GM12874 (cell line): ENCODE results near the gene TBC1D2.

Experiments
- TF ChIP-seq, protein P1 (sequence below): IDR thresholded peaks from 2 replicates; pipeline ENCODE4 v1.5.1; 2011; ENCODE audit warnings: low read depth, mild to moderate bottlenecking, control low read depth, low read length, moderate library complexity; ENCODE audit not compliant: insufficient read depth

TBC1D2 gene

DNA sequence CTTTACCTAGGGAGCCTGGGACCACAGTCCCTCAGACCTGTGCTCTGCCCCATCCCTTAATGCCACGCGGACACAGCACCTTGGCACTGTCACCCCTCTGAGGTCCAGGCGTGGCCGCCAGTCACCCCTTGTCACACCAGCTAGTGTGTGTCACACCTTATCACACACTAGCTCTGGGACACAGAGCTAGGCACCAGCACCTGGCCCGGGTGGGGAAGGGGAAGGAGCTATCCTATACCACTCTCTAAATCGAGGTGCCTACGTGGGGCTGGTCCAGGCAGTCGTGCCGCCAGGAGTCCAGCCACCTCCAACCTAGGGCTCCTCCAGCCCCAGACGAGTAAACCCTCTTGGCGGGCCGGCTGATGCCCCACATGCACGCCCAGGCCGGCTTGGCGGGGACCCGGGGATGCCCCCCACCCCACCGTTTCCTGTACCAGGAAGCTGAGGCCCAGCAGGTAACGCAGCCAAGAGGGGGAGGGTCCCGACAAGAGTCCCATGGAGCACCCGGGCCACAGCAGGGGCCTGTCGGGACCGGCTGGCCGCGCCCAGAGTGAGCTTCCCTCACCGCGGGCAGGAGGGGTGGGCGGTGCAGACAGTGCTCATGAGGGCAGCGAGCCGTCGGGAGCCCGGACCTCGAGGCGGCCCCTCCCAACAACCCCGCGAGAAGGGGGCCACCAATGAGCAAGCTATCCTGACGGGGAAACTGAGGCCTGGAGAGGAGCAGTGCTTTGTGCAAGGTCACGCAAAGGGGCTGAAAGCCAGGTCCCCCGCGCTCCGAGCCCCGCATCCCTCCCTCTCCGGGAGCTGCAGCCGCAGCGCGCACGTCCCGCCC is 63.6 kb downstream of the TBC1D2 start:
- TF ChIP-seq, protein P1, sequence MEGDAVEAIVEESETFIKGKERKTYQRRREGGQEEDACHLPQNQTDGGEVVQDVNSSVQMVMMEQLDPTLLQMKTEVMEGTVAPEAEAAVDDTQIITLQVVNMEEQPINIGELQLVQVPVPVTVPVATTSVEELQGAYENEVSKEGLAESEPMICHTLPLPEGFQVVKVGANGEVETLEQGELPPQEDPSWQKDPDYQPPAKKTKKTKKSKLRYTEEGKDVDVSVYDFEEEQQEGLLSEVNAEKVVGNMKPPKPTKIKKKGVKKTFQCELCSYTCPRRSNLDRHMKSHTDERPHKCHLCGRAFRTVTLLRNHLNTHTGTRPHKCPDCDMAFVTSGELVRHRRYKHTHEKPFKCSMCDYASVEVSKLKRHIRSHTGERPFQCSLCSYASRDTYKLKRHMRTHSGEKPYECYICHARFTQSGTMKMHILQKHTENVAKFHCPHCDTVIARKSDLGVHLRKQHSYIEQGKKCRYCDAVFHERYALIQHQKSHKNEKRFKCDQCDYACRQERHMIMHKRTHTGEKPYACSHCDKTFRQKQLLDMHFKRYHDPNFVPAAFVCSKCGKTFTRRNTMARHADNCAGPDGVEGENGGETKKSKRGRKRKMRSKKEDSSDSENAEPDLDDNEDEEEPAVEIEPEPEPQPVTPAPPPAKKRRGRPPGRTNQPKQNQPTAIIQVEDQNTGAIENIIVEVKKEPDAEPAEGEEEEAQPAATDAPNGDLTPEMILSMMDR: no peak

DNA sequence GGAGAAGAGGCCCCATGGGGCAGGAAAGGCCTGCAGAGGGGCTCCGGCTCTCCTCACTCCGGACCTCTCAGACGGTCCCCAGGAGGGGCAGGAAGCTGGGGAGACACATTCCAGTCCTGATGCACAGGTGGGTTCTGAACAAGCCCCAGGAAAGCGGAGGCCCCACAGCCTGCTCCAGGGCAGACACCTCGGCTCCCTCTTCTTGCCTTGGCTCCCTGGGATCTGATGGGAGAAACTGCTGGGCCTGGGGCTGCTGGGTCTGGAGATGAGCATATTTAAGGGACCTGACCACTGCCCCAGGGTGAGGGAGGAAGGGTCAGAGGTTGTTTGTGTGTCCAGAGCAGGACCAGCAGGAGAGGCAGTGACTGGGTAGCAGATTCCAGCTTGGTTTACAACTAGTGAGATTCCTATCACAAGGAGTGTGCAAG is 64.3 kb downstream of the TBC1D2 start:
- TF ChIP-seq, protein P1: no peak

DNA sequence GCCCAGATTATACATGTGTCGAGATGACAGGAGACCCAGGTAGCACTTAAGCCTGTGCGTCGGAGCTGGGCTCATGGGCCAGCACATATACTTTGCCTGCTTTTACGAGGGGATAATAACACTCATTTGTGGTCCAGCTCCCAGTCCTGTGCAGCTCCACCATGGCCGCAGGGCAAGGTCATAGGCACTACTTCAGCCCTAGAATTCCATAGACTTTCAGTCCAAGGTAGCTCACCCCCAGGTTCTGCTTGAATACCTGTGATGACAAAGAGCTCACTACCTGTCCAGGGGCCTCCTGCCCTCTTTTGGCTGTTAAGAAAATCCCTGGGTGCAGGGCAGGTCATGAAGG is 64.7 kb downstream of the TBC1D2 start:
- TF ChIP-seq, protein P1: no peak

DNA sequence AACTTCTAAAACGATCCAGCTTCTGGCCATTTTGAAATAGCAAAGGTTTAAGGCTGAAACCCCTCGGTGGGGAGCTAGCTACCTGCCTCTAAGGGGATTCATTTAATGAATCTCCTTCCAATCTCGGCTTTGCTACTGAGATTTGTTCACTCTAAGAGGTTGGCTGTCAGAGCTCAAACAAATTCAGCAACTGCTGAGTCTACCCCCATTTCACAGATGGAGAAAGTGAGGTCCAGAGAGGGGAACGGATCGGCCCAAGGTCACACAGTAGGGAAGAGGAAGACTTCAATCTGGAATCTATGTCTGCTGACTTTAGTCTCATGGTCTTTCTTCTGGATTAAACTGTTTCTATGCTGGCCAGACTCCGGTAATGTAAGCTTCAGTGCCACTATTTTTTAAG is 66.0 kb downstream of the TBC1D2 start:
- TF ChIP-seq, protein P1: no peak

DNA sequence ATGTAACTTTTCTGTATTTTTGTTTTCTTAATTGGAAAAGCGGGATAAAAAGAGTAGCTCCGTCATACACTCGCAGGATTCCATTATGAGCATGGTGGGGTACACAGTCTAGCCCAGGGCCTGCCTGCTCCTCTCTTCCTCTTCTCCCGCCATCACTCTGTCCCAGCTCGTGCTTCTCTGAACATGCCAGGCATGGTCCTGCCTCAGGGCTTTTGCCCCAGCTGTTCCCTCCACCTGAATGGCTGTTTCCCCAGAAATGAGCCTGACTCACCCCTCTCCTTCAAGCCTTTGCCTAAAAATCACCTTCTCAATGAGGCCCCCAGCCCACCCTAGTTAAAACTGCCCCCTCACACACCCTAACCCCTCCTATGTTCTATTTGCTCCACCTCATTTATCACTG is 67.5 kb downstream of the TBC1D2 start:
- TF ChIP-seq, protein P1: no peak

DNA sequence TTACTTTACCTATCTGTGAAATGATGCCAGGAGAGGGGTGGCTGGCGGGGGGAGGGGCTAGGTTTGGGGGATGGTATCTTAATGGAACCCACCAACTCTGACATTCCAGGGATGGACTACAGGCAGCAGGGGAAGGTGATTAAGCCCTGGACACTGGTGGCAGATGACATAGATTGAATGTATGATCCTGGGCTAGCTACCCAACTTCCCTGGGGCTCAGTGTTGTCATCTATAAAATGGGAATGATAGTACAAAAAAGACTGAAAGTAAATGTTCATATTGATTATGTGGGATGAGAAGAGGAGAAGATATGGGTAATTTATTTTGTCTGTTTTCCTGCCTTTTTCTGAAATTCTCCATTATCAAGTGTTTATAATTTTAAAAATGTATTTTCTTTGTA is 69.2 kb downstream of the TBC1D2 start:
- TF ChIP-seq, protein P1: no peak

DNA sequence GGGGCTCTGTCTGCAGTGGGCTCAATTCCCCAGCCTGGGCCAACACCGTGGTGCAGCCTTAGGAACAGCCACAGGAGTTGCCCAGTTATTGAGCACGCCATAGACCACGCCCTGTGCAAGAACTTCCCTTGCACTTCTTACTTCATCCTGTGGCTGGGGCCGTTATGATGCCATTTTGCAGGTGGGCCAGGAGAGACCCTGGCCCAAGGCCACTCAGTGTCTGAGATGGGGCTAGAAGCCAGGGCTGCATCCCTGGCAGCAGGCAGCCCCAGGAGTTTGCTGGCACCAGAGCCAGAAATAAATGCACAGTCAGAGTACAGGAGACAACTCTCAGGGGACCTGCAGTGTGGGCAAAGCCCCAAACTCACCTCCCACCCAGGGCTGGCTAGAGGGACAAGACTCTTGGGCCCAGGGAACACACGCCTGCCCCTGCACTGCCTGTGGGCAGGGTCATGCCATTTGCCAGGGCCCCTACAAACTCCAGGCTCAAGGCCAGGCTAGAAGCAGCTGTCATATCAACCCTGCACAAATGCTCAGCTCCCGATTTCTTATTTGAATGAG is 69.8 kb downstream of the TBC1D2 start:
- TF ChIP-seq, protein P1: no peak
